Keratinocyte (primary cell): Measurements from ENCODE around the gene RBM17. TPM values are rescaled to one million over a fixed set of nuclear protein-coding genes. Genes with fewer than 3 reads are reported as not detected.

Experiments used
- DNase-seq: peaks from one replicate; pipeline ENCODE4 v3.0.0-alpha.2; 2011; ENCODE audit warnings: low read depth, missing footprints, low spot score
- FAIRE-seq: peaks from 2 replicates; lab custom pipeline; 2011; peaks lifted over from hg19 to GRCh38; lab: Jason Lieb, UNC
- H2AFZ ChIP-seq: 2 replicates; pipeline ENCODE4 v1.6.0; 2012; ENCODE audit warnings: low read length, control low read depth, inconsistent platforms; ENCODE audit not compliant: control insufficient read depth
- H3K27ac ChIP-seq: 2 replicates; pipeline ENCODE4 v1.5.1; 2011; ENCODE audit warnings: low read length; ENCODE audit not compliant: control insufficient read depth, insufficient read depth
- H3K27me3 ChIP-seq: 3 replicates; pipeline ENCODE4 v1.6.0; 2011; ENCODE audit warnings: low read length; ENCODE audit not compliant: control insufficient read depth, insufficient read depth; ENCODE audit errors: extremely low read depth
- H3K36me3 ChIP-seq, 2 experiments: 2 replicates in 1 of 2; 3 replicates in 1 of 2; pipeline ENCODE4 v1.5.1; 2011; ENCODE audit warnings: low read length in 2 of 2, mild to moderate bottlenecking in 1 of 2; ENCODE audit not compliant: control insufficient read depth in 2 of 2, insufficient read depth in 2 of 2; ENCODE audit errors: extremely low read depth in 1 of 2
- H3K4me1 ChIP-seq: 3 replicates; pipeline ENCODE4 v1.5.1; 2011; ENCODE audit warnings: low read length; ENCODE audit not compliant: control insufficient read depth, insufficient read depth; ENCODE audit errors: extremely low read depth
- H3K4me2 ChIP-seq: 3 replicates; pipeline ENCODE4 v1.6.0; 2011; ENCODE audit warnings: low read depth, low read length; ENCODE audit not compliant: control insufficient read depth, insufficient read depth; ENCODE audit errors: extremely low read depth
- H3K4me3 ChIP-seq, 3 experiments: fragments of 200-600 bp in 1 of 3; sonication (generic) in 1 of 3; 2 replicates in 2 of 3; 3 replicates in 1 of 3; pipeline ENCODE4 v1.5.1; 2011 to 2016; ENCODE audit warnings: low read length in 3 of 3, mild to moderate bottlenecking in 3 of 3, control low read depth in 2 of 3, inconsistent platforms in 1 of 3, low read depth in 1 of 3, mixed read lengths in 1 of 3, mixed run types in 1 of 3, moderate library complexity in 1 of 3; ENCODE audit not compliant: control insufficient read depth in 2 of 3, insufficient read depth in 2 of 3; ENCODE audit errors: extremely low read depth in 1 of 3
- H3K79me2 ChIP-seq: 2 replicates; pipeline ENCODE4 v1.6.0; 2012; ENCODE audit warnings: low read length; ENCODE audit not compliant: control insufficient read depth, insufficient read depth
- H3K9ac ChIP-seq: 3 replicates; pipeline ENCODE4 v1.6.0; 2011; ENCODE audit warnings: low read length; ENCODE audit not compliant: control insufficient read depth, insufficient read depth; ENCODE audit errors: extremely low read depth
- H3K9me1 ChIP-seq: 3 replicates; pipeline ENCODE4 v1.6.0; 2011; ENCODE audit warnings: low read length; ENCODE audit not compliant: control insufficient read depth, insufficient read depth; ENCODE audit errors: extremely low read depth
- H3K9me3 ChIP-seq: 2 replicates; pipeline ENCODE4 v1.5.1; 2012; ENCODE audit warnings: low read depth, low read length; ENCODE audit not compliant: control insufficient read depth
- H4K20me1 ChIP-seq: 3 replicates; pipeline ENCODE4 v1.6.0; 2011; ENCODE audit warnings: low read length; ENCODE audit not compliant: control insufficient read depth, insufficient read depth; ENCODE audit errors: extremely low read depth
- EZH2 ChIP-seq: IDR thresholded peaks from one replicate; pipeline ENCODE4 v1.6.1; 2012; ENCODE audit warnings: inconsistent platforms, mild to moderate bottlenecking, low read length, moderate library complexity
- dilution Hi-C: fragments of 300-500 bp; cut with MboI; formaldehyde crosslinking; loops from one replicate; pipeline ENCODE4 v1.7.0; 2020; ENCODE audit warnings: low sequenced_read_pairs; ENCODE audit not compliant: extremely low pct_ligation_motif_present
- polyA plus RNA-seq, 5 experiments: library from polyadenylated mRNA; depleted of rRNA in 3 of 5; stranded (reverse) in 3 of 5; stranded (forward) in 1 of 5; unstranded in 1 of 5; fragments of >200 nt; gene quantifications; 1 replicate in 1 of 5; 2 replicates in 3 of 5; 3 replicates in 1 of 5; pipeline versions ENCODE4 v1.2.1 to v1.2.3, GENCODE V29; 2011 to 2012; ENCODE audit warnings: missing spikeins in 2 of 5, low read depth in 1 of 5, low replicate concordance in 1 of 5
- TF ChIP-seq, protein P1 (sequence below), 3 experiments: IDR thresholded peaks in 1 of 3; conservative IDR thresholded peaks in 1 of 3; optimal IDR thresholded peaks in 1 of 3; 2 replicates in 2 of 3; 3 replicates in 1 of 3; pipeline versions ENCODE3 to v1.5.1; 2011; ENCODE audit warnings: low read length in 3 of 3, mild to moderate bottlenecking in 3 of 3, moderate library complexity in 2 of 3, control low read depth in 1 of 3, inconsistent platforms in 1 of 3; ENCODE audit not compliant: insufficient read depth in 2 of 3; ENCODE audit errors: extremely low read depth in 1 of 3

RBM17 gene
- polyA plus RNA-seq, 1 donor (not counting 4 experiments of a cell fraction or from before 2014, with no cell fraction given) = 54.8 TPM

DNA sequence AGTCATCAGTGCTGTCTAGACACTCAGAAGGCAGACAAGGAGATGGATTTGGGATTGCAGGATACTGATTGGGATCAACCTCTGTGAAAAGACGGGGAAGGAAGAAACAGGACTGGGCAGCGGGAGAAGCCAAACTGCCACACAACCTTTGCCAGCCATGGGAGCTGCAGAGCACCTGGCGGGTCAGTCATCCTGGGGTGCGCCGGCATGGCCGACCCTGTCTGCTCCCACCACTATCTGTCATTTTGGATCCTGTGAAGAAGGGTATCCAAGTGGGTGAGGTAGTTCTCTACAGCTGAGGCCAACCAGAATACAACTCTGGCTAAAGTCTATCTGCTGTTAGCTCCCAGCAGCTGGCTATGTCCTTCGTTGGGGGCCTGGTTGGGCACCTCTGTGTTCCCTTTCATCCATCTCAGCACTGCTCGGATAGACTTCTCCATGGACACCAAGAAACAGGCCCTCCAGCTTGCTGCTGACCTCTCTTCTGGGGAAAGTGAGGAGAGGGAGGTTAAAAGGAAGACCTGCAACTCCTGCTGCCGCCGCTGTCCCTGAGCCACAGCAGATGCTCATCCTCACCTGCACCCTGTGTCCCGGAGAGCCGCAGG is 11.7 kb upstream of the RBM17 start:
- no peak overlapping the region for H3K4me2 ChIP-seq
- no peaks in the 10 kb centered on the region for H3K36me3 ChIP-seq
- no peak overlapping the region for H2AFZ ChIP-seq
- H3K27me3 ChIP-seq = peaks cover 35% of the 10 kb centered on the region
- H4K20me1 ChIP-seq = no peaks in the 10 kb centered on the region
- H3K4me1 ChIP-seq = no peaks in the 10 kb centered on the region
- no peak for DNase-seq
- dilution Hi-C loops = loop anchor here (25.0 kb wide), 1 partner anchor 115 kb away; no protein-coding TSS in a partner anchor
- H3K9me1 ChIP-seq = no peaks in the 10 kb centered on the region
- FAIRE-seq = no peak
- H3K27ac ChIP-seq = no peak overlapping the region
- H3K9me3 ChIP-seq = no peaks in the 10 kb centered on the region
- no peak overlapping the region for H3K4me3 ChIP-seq
- no peaks in the 10 kb centered on the region for H3K79me2 ChIP-seq
- no peak for TF ChIP-seq EZH2
- TF ChIP-seq, protein P1, sequence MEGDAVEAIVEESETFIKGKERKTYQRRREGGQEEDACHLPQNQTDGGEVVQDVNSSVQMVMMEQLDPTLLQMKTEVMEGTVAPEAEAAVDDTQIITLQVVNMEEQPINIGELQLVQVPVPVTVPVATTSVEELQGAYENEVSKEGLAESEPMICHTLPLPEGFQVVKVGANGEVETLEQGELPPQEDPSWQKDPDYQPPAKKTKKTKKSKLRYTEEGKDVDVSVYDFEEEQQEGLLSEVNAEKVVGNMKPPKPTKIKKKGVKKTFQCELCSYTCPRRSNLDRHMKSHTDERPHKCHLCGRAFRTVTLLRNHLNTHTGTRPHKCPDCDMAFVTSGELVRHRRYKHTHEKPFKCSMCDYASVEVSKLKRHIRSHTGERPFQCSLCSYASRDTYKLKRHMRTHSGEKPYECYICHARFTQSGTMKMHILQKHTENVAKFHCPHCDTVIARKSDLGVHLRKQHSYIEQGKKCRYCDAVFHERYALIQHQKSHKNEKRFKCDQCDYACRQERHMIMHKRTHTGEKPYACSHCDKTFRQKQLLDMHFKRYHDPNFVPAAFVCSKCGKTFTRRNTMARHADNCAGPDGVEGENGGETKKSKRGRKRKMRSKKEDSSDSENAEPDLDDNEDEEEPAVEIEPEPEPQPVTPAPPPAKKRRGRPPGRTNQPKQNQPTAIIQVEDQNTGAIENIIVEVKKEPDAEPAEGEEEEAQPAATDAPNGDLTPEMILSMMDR (optimal IDR thresholded peaks at IDR 0.05 in 1 of 3, IDR thresholded peaks at IDR 0.05 in 1 of 3, conservative IDR thresholded peaks at IDR 0.05 in 1 of 3; ENCODE audit: extremely low read depth in 1 of 3, insufficient read depth in 2 of 3, low read length in 3 of 3) = no peak
- H3K9ac ChIP-seq = no peak overlapping the region

DNA sequence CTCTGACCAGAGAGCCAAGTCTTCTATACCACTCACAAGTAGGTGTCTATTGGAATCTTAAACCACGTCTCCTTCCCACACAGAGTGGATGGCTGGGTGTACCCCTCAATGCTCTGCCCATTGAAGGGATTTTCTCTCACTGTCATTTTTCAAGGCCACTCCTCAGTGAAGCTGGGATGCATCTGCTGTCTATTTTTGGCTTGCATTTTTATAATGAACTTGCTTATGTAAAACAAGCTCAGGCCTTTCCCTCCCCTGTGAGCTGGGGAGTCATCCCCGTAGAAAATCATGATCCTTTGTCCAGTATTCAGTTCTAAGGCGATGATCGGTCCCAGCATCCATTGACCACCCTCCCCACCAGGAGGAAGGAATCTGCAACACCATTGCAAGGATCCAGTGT is 9.8 kb upstream of the RBM17 start:
- no peak for FAIRE-seq
- DNase-seq = no peak
- H3K36me3 ChIP-seq = no peaks in the 10 kb centered on the region
- H3K9me3 ChIP-seq = no peaks in the 10 kb centered on the region
- H3K27me3 ChIP-seq = peaks cover 32% of the 10 kb centered on the region
- H3K79me2 ChIP-seq = no peaks in the 10 kb centered on the region
- H2AFZ ChIP-seq = no peak overlapping the region
- no peak overlapping the region for H3K4me3 ChIP-seq
- H3K4me2 ChIP-seq = no peak overlapping the region
- no peaks in the 10 kb centered on the region for H4K20me1 ChIP-seq
- no peak overlapping the region for H3K9ac ChIP-seq
- dilution Hi-C loops = loop anchor here (25.0 kb wide), 1 partner anchor 117 kb away; no protein-coding TSS in a partner anchor
- no peak overlapping the region for H3K27ac ChIP-seq
- H3K9me1 ChIP-seq = no peaks in the 10 kb centered on the region
- no peaks in the 10 kb centered on the region for H3K4me1 ChIP-seq
- TF ChIP-seq, protein P1 (optimal IDR thresholded peaks at IDR 0.05 in 1 of 3, IDR thresholded peaks at IDR 0.05 in 1 of 3, conservative IDR thresholded peaks at IDR 0.05 in 1 of 3; ENCODE audit: extremely low read depth in 1 of 3, insufficient read depth in 2 of 3, low read length in 3 of 3) = no peak
- no peak for TF ChIP-seq EZH2
